ENCODE results near the gene HTRA2.
A peak's percentile ranks its signal among the peaks of the same experiment; 100 is the strongest.
"Not testable (repeated sequence)": the region's sequence is repeated elsewhere in the genome, so short reads cannot be mapped to it uniquely, and the experiment has no call there.

The HTRA2 gene

GRCh38 chr2:74555610-74556103, 25.9 kb downstream of the HTRA2 start:
- H3K4me3 ChIP-seq (ENCODE audit: low read depth, low read length): peak overlapping the region; percentile 96
- TF ChIP-seq, protein P1, sequence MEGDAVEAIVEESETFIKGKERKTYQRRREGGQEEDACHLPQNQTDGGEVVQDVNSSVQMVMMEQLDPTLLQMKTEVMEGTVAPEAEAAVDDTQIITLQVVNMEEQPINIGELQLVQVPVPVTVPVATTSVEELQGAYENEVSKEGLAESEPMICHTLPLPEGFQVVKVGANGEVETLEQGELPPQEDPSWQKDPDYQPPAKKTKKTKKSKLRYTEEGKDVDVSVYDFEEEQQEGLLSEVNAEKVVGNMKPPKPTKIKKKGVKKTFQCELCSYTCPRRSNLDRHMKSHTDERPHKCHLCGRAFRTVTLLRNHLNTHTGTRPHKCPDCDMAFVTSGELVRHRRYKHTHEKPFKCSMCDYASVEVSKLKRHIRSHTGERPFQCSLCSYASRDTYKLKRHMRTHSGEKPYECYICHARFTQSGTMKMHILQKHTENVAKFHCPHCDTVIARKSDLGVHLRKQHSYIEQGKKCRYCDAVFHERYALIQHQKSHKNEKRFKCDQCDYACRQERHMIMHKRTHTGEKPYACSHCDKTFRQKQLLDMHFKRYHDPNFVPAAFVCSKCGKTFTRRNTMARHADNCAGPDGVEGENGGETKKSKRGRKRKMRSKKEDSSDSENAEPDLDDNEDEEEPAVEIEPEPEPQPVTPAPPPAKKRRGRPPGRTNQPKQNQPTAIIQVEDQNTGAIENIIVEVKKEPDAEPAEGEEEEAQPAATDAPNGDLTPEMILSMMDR (IDR thresholded peaks at IDR 0.05; ENCODE audit: low read depth, low read length): no peak

GRCh38 chr2:74556159-74556558, 26.4 kb downstream of the HTRA2 start:
- peak overlapping the region; percentile 96 for H3K4me3 ChIP-seq (ENCODE audit: low read depth, low read length)
- TF ChIP-seq, protein P1 (IDR thresholded peaks at IDR 0.05; ENCODE audit: low read depth, low read length): no peak

GRCh38 chr2:74556831-74557370, 27.2 kb downstream of the HTRA2 start:
- TF ChIP-seq, protein P1 (IDR thresholded peaks at IDR 0.05; ENCODE audit: low read depth, low read length): no peak

GRCh38 chr2:74558284-74559230, 28.8 kb downstream of the HTRA2 start:
- H3K4me3 ChIP-seq (ENCODE audit: low read depth, low read length): no peak overlapping the region
- TF ChIP-seq, protein P1 (IDR thresholded peaks at IDR 0.05; ENCODE audit: low read depth, low read length): no peak

More at GRCh38 chr2:74556831-74557370, 27.2 kb downstream of the HTRA2 start:
- H3K4me3 ChIP-seq (ENCODE audit: low read depth, low read length): no peak overlapping the region

- TF ChIP-seq, protein P1 (IDR thresholded peaks at IDR 0.05; ENCODE audit: low read depth, low read length): no peak
- no peak overlapping the region for H3K4me3 ChIP-seq (ENCODE audit: low read depth, low read length)
These were observed 30.2 kb downstream of the HTRA2 start for GRCh38 chr2:74559912-74560311.

- no peak overlapping the region for H3K4me3 ChIP-seq (ENCODE audit: low read depth, low read length)
- TF ChIP-seq, protein P1 (IDR thresholded peaks at IDR 0.05; ENCODE audit: low read depth, low read length): no peak
These were observed 30.9 kb downstream of the HTRA2 start for GRCh38 chr2:74560591-74560990.

DNA sequence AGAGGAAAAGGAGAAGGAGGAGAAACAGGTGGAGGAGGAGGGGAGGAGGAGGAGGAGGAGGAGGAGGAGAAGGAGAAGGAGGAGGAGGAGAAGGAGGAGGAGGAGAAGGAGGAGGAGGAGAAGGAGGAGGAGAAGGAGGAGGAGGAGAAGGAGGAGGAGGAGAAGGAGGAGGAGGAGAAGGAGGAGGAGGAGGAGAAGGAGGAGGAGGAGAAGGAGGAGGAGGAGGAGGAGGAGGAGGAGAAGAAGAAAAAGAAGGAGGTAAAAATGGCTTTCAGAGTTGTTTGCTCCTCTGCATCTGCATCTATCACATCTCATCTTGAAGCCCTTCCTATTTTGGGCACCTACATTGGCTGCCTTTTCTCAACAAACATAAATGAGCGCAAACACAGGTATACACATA, 31.3 kb downstream of the HTRA2 start:
- H3K4me3 ChIP-seq (ENCODE audit: low read depth, low read length): not testable (repeated sequence)
